Esophagus squamous epithelium (tissue), 5 donors: Measurements from ENCODE around the gene DPH7. TPM values are rescaled to one million over a fixed set of nuclear protein-coding genes. Genes with fewer than 3 reads are reported as not detected.
"Not testable (repeated sequence)": the region's sequence is repeated elsewhere in the genome, so short reads cannot be mapped to it uniquely, and the experiment has no call there.

ENCODE experiments used
- DNase-seq: peaks from one replicate; lab custom pipeline; 2025; lab: John Stamatoyannopoulos, UW
- H3K27ac ChIP-seq, 4 donors: fragments of 200-600 bp; sonication (generic); one replicate each; pipeline ENCODE4 v1.5.1; 2016 to 2019; ENCODE audit warnings: mild to moderate bottlenecking in 1 of 4
- H3K27me3 ChIP-seq, 4 donors: fragments of 200-600 bp; sonication (generic); 1 replicate in 3 of 4; 2 replicates in 1 of 4; pipeline versions ENCODE4 v1.5.1 to v1.6.0; 2017 to 2021; ENCODE audit warnings: antibody characterized with exemption in 1 of 4
- H3K36me3 ChIP-seq, 3 donors: fragments of 200-600 bp; sonication (generic); one replicate each; pipeline ENCODE4 v1.5.1; 2016 to 2019
- H3K4me1 ChIP-seq, 3 donors: fragments of 200-600 bp; sonication (generic); one replicate each; pipeline ENCODE4 v1.5.1; 2017 to 2019
- H3K4me3 ChIP-seq, 4 donors: fragments of 200-600 bp; sonication (generic); 1 replicate in 3 of 4; 2 replicates in 1 of 4; pipeline ENCODE4 v1.5.1; 2016 to 2019; ENCODE audit warnings: mild to moderate bottlenecking in 2 of 4, moderate library complexity in 1 of 4
- H3K9me3 ChIP-seq, 3 donors: fragments of 200-600 bp; sonication (generic); one replicate each; pipeline ENCODE4 v1.5.1; 2016 to 2019
- POLR2A ChIP-seq, 4 donors: fragments of 450-650 bp; IDR thresholded peaks; one replicate each; pipeline ENCODE4 v1.6.1; 2017; ENCODE audit warnings: antibody characterized with exemption in 4 of 4, mild to moderate bottlenecking in 4 of 4, moderate library complexity in 3 of 4
- WGBS, 2 donors: methylation state at CpG; one replicate each; pipeline ENCODE4 v1.1.5; 2018; 5-methylcytosine and 5-hydroxymethylcytosine counted together
- intact Hi-C: fragments of 100-400 bp; cut with DNase I; formaldehyde crosslinking; loops from one replicate; pipeline ENCODE4 v1.15.0; 2022
- total RNA-seq, 4 donors: library from RNA; depleted of rRNA; stranded (reverse); fragments of >200 nt; gene quantifications; one replicate each; pipeline ENCODE4 v1.1.0, GENCODE V29; 2016
- TF ChIP-seq, protein P1 (sequence below), 6 experiments: fragments of 450-650 bp in 4 of 6; fragments of 200-600 bp in 2 of 6; sonication (generic) in 2 of 6; IDR thresholded peaks; one replicate each; pipeline ENCODE4 v1.5.1; 2016 to 2019; ENCODE audit warnings: antibody characterized with exemption in 6 of 6, mild to moderate bottlenecking in 4 of 6, moderate library complexity in 4 of 6
- donor health status: DM: yes; HTN: yes; CAD: no.

The DPH7 gene
- total RNA-seq, 4 donors from 2014 or later, result 13.4 to 32.2 (median 21.7) TPM

DNA sequence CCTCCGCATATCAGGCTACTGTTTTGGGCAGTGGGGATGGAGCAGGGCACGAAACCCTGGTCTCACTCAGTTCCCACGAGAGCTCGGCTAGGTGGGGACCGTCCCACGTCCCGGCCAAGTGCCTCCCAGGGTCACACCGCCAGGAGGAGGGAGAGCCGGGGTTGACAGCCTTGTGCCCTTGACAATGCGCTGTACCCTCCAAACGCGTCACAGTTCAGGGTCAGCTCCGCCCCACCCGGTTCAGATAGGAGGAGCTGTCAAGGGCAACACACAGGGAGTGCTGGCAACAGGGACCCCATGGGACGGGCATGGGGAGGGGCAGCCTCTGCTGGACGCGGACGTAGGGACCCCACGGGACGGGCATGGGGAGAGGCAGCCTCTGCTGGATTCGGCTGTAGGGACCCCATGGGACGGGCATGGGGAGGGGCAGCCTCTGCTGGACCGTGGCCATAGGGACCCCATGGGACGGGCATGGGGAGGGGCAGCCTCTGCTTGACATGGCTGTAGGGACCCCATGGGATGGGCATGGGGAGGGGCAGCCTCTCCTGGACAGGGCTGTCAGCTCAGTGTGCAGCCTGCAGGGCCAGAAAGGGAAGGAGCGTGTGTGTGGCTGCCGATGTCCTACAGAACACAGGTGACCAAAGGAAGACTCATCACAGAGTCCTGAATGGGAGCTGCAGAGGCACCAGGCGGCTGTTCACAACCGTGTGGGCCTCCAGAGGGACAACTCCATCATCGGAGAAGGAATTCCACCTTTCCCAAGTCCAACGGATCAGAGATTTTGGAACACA, 57.9 kb downstream of the DPH7 start:
- H3K27ac ChIP-seq, result no peak overlapping the region
- H3K27me3 ChIP-seq, result no peaks in the 10 kb centered on the region
- TF ChIP-seq, protein P1, sequence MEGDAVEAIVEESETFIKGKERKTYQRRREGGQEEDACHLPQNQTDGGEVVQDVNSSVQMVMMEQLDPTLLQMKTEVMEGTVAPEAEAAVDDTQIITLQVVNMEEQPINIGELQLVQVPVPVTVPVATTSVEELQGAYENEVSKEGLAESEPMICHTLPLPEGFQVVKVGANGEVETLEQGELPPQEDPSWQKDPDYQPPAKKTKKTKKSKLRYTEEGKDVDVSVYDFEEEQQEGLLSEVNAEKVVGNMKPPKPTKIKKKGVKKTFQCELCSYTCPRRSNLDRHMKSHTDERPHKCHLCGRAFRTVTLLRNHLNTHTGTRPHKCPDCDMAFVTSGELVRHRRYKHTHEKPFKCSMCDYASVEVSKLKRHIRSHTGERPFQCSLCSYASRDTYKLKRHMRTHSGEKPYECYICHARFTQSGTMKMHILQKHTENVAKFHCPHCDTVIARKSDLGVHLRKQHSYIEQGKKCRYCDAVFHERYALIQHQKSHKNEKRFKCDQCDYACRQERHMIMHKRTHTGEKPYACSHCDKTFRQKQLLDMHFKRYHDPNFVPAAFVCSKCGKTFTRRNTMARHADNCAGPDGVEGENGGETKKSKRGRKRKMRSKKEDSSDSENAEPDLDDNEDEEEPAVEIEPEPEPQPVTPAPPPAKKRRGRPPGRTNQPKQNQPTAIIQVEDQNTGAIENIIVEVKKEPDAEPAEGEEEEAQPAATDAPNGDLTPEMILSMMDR (IDR thresholded peaks at IDR 0.05), result no peak
- no peak for TF ChIP-seq POLR2A (IDR thresholded peaks at IDR 0.05)
- no peaks in the 10 kb centered on the region for H3K36me3 ChIP-seq
- H3K4me1 ChIP-seq, result peaks cover 0 to 3% (median 0%) of the 10 kb centered on the region in 3 donors
- no peaks in the 10 kb centered on the region for H3K9me3 ChIP-seq
- DNase-seq, result no peak
- intact Hi-C loops, result no loop called here
- H3K4me3 ChIP-seq, result no peak overlapping the region
- 84 to 94% methylated on average over 8 to 19 of the region's 30 CpGs for WGBS, 2 donors

DNA sequence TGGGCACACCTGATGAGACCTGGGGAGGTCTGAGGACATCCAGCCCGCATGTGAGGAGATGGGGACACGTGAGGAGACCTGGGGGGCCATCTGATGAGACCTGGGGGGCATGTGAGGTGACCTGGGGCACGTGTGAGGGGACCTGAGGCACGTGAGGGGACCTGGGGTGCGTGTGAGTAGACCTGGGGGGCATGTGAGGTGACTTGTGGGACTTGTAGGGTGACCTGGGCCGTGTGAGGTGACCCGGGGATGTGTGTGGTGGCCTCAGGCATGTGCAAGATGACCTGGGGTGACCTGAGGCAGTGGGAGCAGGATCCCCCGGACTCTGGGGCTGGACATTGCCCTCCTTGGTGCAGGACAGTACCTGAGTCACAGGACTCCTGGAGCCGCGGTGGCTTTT, 59.2 kb downstream of the DPH7 start:
- intact Hi-C loops, result no loop called here
- TF ChIP-seq POLR2A (IDR thresholded peaks at IDR 0.05), result no peak
- TF ChIP-seq, protein P1 (IDR thresholded peaks at IDR 0.05), result no peak
- Histone ChIP-seq H3K27ac (no peak overlapping the region), H3K27me3 (no peaks in the 10 kb centered on the region), H3K4me3 (no peak overlapping the region), H3K9me3 (no peaks in the 10 kb centered on the region), H3K36me3 (no peaks in the 10 kb centered on the region), H3K4me1 (no peaks in the 10 kb centered on the region)
- WGBS, 2 donors, result 65 to 86% methylated on average over 6 to 8 of the region's 10 CpGs
- no peak for DNase-seq

DNA sequence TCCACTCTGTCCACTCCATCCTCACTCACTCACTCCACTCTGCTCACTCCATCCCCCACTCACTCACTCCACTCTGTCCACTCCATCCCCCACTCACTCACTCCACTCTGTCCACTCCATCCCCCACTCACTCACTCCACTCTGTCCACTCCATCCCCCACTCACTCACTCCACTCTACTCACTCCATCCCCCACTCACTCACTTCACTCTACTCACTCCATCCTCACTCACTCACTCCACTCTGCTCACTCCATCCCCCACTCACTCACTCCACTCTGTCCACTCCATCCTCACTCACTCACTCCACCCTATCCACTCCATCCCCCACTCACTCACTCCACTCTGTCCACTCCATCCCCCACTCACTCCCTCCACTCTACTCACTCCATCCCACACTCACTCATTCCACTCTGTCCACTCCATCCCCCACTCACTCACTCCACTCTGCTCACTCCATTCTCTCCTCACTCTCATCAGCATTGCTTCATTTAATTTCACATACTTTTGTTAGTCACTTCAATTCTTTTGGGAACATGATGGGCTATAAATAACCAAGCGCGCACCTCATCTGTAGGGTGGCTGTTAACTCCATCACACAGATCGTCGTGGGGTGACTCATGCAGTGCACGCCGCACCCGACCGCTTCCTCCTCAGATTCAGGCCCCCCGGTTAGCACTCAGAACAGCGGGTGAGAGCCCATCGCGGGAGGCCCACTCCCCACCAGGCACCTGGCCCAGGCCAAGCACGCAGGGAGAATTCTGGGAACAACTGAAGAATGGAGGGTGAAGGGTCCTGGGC, 59.9 kb downstream of the DPH7 start:
- 68 to 87% methylated on average over 4 to 12 of the region's 13 CpGs for WGBS, 2 donors
- DNase-seq, H3K27ac ChIP-seq, H3K36me3 ChIP-seq, H3K4me3 ChIP-seq, H3K4me1 ChIP-seq, intact Hi-C loops, H3K27me3 ChIP-seq, H3K9me3 ChIP-seq: not testable (repeated sequence)

DNA sequence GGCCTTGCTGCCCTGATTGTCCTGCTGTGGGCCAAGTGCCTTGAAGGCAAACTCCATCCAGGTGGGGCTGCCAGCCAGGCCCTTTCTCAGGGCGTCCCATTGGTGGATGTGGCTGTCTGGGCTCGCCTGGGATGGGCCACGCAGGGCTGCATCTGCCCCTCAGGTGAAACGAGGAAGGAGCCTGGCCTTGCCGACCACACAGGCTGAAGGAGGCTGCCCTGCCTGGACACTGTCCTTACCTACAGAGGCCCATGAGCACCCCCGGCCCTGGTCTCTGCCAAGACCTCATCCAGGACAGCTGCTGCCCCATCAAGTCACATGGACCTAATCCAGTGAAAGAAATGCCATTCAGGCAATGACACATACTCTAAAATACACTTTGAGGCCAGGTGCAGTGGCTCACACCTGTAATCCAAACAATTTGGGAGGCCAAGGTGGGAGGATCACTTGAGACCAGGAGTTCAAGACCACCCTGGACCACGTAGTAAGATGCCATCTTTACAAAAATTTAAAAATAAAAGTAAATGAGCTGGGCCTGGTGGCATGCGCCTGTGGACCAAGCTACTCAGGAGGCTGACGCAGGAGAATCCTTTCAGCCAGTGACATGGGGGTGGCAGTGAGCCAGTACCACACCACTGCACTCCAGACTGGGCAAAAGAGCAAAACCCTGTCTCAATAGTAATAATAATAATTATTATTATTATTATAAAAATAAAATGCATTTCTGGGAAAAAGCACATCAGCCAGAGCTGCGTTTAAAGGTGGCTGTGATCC, 62.4 kb downstream of the DPH7 start:
- 58 to 77% methylated on average over 5 to 7 of the region's 10 CpGs for WGBS, 2 donors
- no peaks in the 10 kb centered on the region for H3K27me3 ChIP-seq
- no peak for TF ChIP-seq POLR2A (IDR thresholded peaks at IDR 0.05)
- TF ChIP-seq, protein P1 (IDR thresholded peaks at IDR 0.05), result no peak
- no peak overlapping the region for H3K27ac ChIP-seq
- no peaks in the 10 kb centered on the region for H3K4me1 ChIP-seq
- no peaks in the 10 kb centered on the region for H3K9me3 ChIP-seq
- no peak for DNase-seq
- intact Hi-C loops, result no loop called here
- H3K4me3 ChIP-seq, result no peak overlapping the region
- no peaks in the 10 kb centered on the region for H3K36me3 ChIP-seq

DNA sequence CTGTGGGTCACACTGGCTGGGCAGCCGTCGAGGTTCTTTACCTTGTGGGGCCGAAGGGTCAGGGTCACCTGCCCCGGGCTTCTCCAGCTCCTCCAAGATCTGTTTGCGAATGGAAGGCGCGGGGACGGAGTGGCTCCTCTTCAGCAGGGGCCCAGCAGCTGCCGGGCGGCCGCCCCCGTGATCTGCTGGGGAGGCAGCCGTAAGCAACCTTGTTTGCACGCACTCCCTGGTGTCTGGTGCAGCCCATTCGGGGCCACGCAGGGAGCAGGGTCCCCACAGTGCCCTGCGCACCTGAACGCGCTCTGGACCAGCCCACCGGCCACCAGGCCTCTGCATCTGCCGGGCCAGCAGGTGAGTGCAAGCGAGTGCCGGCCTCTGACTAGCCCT, 63.4 kb downstream of the DPH7 start:
- DNase-seq, result no peak
- H3K4me1 ChIP-seq, result no peaks in the 10 kb centered on the region
- H3K9me3 ChIP-seq, result no peaks in the 10 kb centered on the region
- intact Hi-C loops, result no loop called here
- H3K27ac ChIP-seq, result no peak overlapping the region
- H3K4me3 ChIP-seq, result no peak overlapping the region
- 85% methylated on average over 6 of the region's 23 CpGs; no CpG with 5 or more reads in 1 of the 2 donors for WGBS, 2 donors
- H3K27me3 ChIP-seq, result no peaks in the 10 kb centered on the region
- no peaks in the 10 kb centered on the region for H3K36me3 ChIP-seq
- TF ChIP-seq POLR2A (IDR thresholded peaks at IDR 0.05), result no peak
- TF ChIP-seq, protein P1 (IDR thresholded peaks at IDR 0.05), result no peak
